Large intestine (tissue), 3 donors: Measurements from ENCODE around the gene ZFYVE16. TPM values are rescaled to one million over a fixed set of nuclear protein-coding genes. Genes with fewer than 3 reads are reported as not detected.
"Not testable (repeated sequence)": the region's sequence is repeated elsewhere in the genome, so short reads cannot be mapped to it uniquely, and the experiment has no call there.

Source experiments
- DNase-seq, 2 donors: peaks; one replicate each; pipeline versions ENCODE4 v3.0.0 to v3.0.0-alpha.2; 2013
- H3K27ac ChIP-seq: one replicate; pipeline ENCODE4 v1.5.1; 2013; ENCODE audit warnings: low read length
- H3K27me3 ChIP-seq: 2 replicates; pipeline ENCODE4 v1.6.1; 2013; ENCODE audit warnings: low read length; ENCODE audit not compliant: control insufficient read depth, insufficient read depth
- H3K36me3 ChIP-seq: 2 replicates; pipeline ENCODE4 v1.6.1; 2013; ENCODE audit warnings: low read length; ENCODE audit not compliant: control insufficient read depth, insufficient read depth
- H3K4me1 ChIP-seq: one replicate; pipeline ENCODE4 v1.6.1; 2013; ENCODE audit warnings: low read length; ENCODE audit not compliant: control insufficient read depth, insufficient read depth
- H3K4me3 ChIP-seq: one replicate; pipeline ENCODE4 v1.5.1; 2013; ENCODE audit warnings: low read length
- H3K9me3 ChIP-seq: one replicate; pipeline ENCODE4 v1.6.1; 2013; ENCODE audit warnings: mild to moderate bottlenecking, low read depth, low read length, moderate library complexity; ENCODE audit not compliant: control insufficient read depth
- WGBS: methylation state at CpG from one replicate; pipeline ENCODE4 v1.1.5; 2013; ENCODE audit warnings: low lambda C conversion rate; ENCODE audit not compliant: insufficient coverage; 5-methylcytosine and 5-hydroxymethylcytosine counted together
- polyA plus RNA-seq: library from polyadenylated mRNA; unstranded; fragments of 120-200 nt; gene quantifications from one replicate; pipeline ENCODE4 v1.2.1, GENCODE V29; 2013

The ZFYVE16 gene
- polyA plus RNA-seq, 1 donor, result 34.5 TPM

GRCh38 chr5:80487444-80487828, 79.6 kb downstream of the ZFYVE16 start:
- peak overlapping the region; percentile 79 for H3K4me3 ChIP-seq
- H3K27me3 ChIP-seq, result no peaks in the 10 kb centered on the region
- no peak for DNase-seq
- H3K36me3 ChIP-seq, result peaks cover 3% of the 10 kb centered on the region
- H3K27ac ChIP-seq, result peak overlapping the region; percentile 73
- 77% methylated on average over 5 of the region's 18 CpGs for WGBS
- H3K9me3 ChIP-seq, result peaks cover 15% of the 10 kb centered on the region
- H3K4me1 ChIP-seq, result no peaks in the 10 kb centered on the region

DNA sequence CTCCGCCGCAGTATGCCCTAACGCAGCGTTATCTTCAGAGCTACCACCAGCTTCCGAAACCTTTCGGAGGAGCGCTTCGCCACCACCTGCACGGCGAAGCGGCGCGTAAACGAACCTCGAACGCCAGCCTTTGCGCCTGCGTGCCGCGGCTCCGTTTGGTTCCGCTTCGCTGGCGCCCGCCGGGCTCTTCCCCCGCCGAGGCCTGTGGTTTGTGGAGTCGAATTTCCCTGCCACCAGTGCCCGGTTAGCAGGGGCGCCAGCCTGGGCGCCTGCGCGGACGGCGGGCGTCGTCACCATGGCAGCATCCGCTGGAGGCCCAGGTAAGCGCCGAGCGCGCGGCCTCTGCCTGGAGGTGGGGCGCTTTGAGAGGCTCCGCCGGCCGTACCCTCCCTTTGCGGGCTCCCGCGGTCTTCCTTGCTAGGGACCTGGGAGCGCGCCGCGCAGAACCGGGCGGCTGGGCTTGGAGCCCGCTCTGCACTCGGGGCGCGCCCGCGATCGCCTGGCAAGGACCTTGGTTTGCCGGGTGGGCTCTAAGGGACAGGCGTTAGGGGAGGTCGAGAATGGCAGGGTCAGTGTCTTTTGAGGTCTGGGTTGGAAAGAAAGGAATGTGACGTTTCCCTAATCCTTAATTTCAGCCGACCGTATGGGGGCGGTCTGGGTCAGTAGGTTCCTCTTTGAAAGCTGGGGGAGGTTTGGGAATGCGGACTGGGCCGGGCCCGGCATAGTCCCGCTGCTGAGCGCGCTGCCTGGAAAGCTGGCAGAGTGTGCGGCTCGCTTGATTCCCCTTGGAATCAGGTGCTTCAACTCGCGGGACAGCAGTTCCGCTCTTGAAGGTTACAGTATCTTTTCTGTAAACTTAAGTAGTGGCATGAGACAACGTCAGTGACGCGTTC, 80.2 kb downstream of the ZFYVE16 start, which contains the start of gene FAM151B:
Gene FAM151B, plus strand, starts transcription at position 272 of the 893 bp plus-strand sequence. Its CDS starts 24 bp downstream, at position 296.
- DNase-seq, result peak; percentile 94 to 97
- peak within 1 kb of the TSS; percentile 73 for H3K27ac ChIP-seq
- peaks cover 3% of the 10 kb centered on the region for H3K36me3 ChIP-seq
- H3K4me1 ChIP-seq, result no peaks in the 10 kb centered on the region
- 0% methylated on average over 2 of the region's 85 CpGs for WGBS
- H3K27me3 ChIP-seq, result no peaks in the 10 kb centered on the region
- H3K4me3 ChIP-seq, result peak within 1 kb of the TSS; percentile 79
- H3K9me3 ChIP-seq, result peaks cover 9% of the 10 kb centered on the region

DNA sequence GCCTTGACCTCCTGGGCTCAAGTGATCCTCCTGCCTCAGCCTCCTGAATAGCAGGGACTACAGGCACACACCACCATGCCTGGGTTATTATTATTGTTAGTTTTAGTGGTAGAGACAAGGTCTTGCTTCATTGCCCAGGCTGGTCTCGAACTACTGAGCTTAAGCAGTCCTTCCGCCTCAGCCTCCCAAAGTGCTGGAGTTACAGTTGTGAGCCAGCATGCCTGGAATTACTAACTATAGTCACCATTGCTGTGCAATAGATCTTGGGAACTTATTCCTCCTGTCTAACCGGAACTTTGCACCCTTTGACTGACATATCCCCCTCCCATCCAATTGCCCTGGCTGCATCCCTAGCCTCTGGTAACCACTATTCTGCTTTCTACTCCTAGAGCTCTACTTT, 83.4 kb downstream of the ZFYVE16 start:
- H3K9me3 ChIP-seq, result no peaks in the 10 kb centered on the region
- H3K27me3 ChIP-seq, result no peaks in the 10 kb centered on the region
- H3K4me1 ChIP-seq, result no peaks in the 10 kb centered on the region
- H3K36me3 ChIP-seq, result no peaks in the 10 kb centered on the region
- H3K27ac ChIP-seq, result no peak overlapping the region
- H3K4me3 ChIP-seq, result no peak overlapping the region
- DNase-seq, result no peak
- no CpG with 5 or more reads among the region's 3 CpGs for WGBS

GRCh38 chr5:80492741-80493140, 84.9 kb downstream of the ZFYVE16 start:
- H3K27ac ChIP-seq, result no peak overlapping the region
- 88% methylated on average over 1 of the region's 3 CpGs for WGBS
- no peak overlapping the region for H3K4me3 ChIP-seq
- H3K27me3 ChIP-seq, result no peaks in the 10 kb centered on the region
- H3K4me1 ChIP-seq, result no peaks in the 10 kb centered on the region
- DNase-seq, result no peak
- no peaks in the 10 kb centered on the region for H3K9me3 ChIP-seq
- H3K36me3 ChIP-seq, result no peaks in the 10 kb centered on the region

DNA sequence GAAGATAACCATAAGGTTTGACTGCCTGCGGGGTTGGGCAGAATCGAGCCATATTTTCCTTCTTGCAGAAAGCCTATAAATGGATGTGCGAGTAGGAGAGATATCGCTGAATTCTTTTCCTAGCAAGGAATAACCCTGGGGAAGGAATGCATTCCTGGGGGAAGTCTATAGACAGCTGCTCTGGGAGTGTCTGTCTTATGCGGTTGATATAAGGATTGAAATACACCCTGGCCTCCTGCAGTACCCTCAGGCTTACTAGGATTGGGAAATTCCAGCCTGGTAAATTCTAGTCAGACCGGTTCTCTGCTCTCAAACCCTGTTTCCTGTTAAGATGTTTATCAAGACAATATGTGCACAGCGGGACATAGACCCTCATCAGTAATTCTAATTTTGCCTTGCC, 85.6 kb downstream of the ZFYVE16 start:
- H3K4me1 ChIP-seq, DNase-seq, H3K9me3 ChIP-seq, H3K36me3 ChIP-seq, H3K27me3 ChIP-seq, H3K27ac ChIP-seq, H3K4me3 ChIP-seq: not testable (repeated sequence)
- WGBS, result no CpG with 5 or more reads among the region's 7 CpGs

DNA sequence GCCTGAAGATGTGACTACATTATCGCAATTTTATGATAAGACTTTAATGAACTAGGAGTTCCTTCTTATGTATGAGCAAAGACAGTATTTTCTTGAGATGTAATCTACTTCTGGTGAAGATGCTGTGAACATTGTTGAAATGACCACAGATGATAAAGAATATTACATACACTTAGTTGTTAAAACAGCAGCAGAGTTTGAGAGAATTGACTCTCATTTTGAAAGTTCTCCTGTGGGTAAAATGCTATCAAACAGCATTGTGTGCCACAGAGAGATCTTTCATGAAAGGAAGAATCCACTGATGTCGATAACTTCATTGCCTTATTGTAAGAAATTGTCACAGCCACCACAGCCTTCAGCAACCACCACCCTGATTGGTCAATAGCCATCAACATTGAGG, 88.0 kb downstream of the ZFYVE16 start:
- DNase-seq, result no peak
- WGBS, result 75% methylated on average over 1 of the region's 2 CpGs

DNA sequence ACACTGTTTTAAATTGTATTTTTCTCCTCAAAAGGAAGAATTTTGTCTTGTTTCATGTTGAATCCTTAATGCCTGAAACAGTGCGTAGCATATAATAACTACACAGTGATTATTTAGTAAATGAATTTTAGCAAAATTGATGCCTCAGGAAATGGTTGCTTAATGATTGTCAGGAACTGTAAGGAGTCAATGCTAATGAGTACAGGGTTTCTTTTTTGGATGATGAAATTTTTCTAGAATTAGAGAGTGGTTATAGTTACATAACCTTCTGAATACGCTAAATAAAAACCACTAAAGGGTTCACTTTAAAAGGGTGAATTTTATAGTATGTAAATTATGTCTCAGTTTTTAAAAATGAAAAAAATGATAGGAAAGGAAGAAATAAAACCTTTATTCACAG, 94.9 kb downstream of the ZFYVE16 start:
- no CpG with 5 or more reads among the region's 2 CpGs for WGBS
- Histone ChIP-seq H3K4me1 (no peaks in the 10 kb centered on the region), H3K27me3 (no peaks in the 10 kb centered on the region), H3K9me3 (no peaks in the 10 kb centered on the region), H3K4me3 (no peak overlapping the region), H3K27ac (no peak overlapping the region), H3K36me3 (no peaks in the 10 kb centered on the region)
- no peak for DNase-seq

More for the DNA sequence above, 88.0 kb downstream of the ZFYVE16 start:
- Histone ChIP-seq H3K4me1 (no peaks in the 10 kb centered on the region), H3K9me3 (no peaks in the 10 kb centered on the region), H3K4me3 (no peak overlapping the region), H3K27ac (no peak overlapping the region), H3K36me3 (no peaks in the 10 kb centered on the region), H3K27me3 (no peaks in the 10 kb centered on the region)

GRCh38 chr5:80503641-80504040, 95.8 kb downstream of the ZFYVE16 start:
- H3K9me3 ChIP-seq, result no peaks in the 10 kb centered on the region
- no peaks in the 10 kb centered on the region for H3K27me3 ChIP-seq
- no peak overlapping the region for H3K27ac ChIP-seq
- no CpG with 5 or more reads among the region's 1 CpG for WGBS
- no peak for DNase-seq
- H3K4me1 ChIP-seq, result no peaks in the 10 kb centered on the region
- H3K4me3 ChIP-seq, result no peak overlapping the region
- no peaks in the 10 kb centered on the region for H3K36me3 ChIP-seq

DNA sequence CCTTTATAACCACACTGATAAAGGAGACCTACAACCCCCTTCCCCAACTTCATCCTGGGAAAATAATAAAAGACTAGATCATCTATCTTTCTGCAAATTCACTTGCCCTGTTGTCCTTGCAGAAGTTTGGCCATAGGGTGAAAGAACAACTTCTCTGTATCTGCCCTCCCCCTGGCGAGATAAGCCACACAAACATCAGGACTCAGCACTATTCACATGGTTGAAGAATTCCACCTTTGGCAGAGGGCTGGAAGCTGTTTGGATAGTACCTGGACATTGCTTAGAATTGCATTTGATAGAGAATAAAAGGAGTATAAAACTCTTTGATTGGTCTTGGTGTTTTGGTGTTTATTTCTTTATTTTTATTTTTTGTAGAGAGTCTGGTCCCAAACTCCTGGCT, 97.0 kb downstream of the ZFYVE16 start:
- DNase-seq, result no peak
- Histone ChIP-seq H3K4me1 (no peaks in the 10 kb centered on the region), H3K4me3 (no peak overlapping the region), H3K27me3 (no peaks in the 10 kb centered on the region), H3K27ac (no peak overlapping the region), H3K36me3 (no peaks in the 10 kb centered on the region), H3K9me3 (no peaks in the 10 kb centered on the region)
- WGBS, result no CpG with 5 or more reads among the region's 1 CpG

DNA sequence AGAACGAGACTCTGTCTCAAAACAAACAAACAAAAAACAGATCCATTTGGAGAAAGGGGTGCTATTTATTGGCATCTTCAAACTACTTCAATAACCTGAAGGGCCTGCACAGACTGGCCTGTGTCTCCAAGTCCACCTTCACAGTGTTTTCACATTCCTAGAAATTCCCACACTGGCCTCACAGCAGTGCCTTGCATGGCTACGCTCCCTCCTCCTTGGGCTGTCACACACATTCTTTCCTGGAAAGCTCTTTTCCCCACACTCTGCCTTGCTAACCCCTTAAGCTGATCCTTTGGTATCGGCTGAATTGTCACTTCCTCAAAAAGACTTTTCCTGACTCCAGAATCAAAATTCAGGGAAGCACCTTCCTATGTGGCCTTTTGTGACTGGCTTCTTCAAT, 99.8 kb downstream of the ZFYVE16 start:
- DNase-seq, result no peak
- Histone ChIP-seq H3K9me3 (no peaks in the 10 kb centered on the region), H3K27ac (no peak overlapping the region), H3K27me3 (no peaks in the 10 kb centered on the region), H3K4me1 (no peaks in the 10 kb centered on the region), H3K36me3 (no peaks in the 10 kb centered on the region), H3K4me3 (no peak overlapping the region)
- no CpG with 5 or more reads among the region's 3 CpGs for WGBS

DNA sequence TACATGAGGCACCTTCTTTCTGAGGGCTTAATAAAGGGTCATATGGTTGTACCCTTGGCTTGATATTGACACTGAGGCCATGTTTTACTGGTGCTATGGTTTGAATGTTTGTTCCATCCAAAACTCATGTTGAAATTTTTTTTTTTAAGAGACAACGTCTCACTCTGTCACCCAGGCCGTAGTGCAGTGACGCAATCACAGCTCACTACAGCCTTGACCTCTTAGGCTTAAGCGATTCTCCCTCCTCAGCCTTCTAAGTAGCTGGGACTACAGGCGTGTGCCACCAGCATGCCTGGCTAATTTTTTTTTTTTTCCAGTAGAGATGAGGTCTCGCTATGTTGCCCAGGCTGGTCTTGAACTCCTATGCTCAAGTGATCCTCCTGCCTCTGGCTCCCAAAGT, 101.0 kb downstream of the ZFYVE16 start:
- Histone ChIP-seq H3K4me3 (no peak overlapping the region), H3K36me3 (no peaks in the 10 kb centered on the region), H3K4me1 (no peaks in the 10 kb centered on the region), H3K9me3 (no peaks in the 10 kb centered on the region), H3K27me3 (no peaks in the 10 kb centered on the region), H3K27ac (no peak overlapping the region)
- DNase-seq, result no peak
- WGBS, result 75% methylated on average over 2 of the region's 6 CpGs
